NCI-H1092 treated with DMSO at 0.1 percent for 48 hours (cell line): Measurements from ENCODE around the gene SNX24.

ENCODE experiments used
- DNase-seq: peaks from one replicate; lab custom pipeline; 2025; lab: John Stamatoyannopoulos, UW

The SNX24 gene

DNA sequence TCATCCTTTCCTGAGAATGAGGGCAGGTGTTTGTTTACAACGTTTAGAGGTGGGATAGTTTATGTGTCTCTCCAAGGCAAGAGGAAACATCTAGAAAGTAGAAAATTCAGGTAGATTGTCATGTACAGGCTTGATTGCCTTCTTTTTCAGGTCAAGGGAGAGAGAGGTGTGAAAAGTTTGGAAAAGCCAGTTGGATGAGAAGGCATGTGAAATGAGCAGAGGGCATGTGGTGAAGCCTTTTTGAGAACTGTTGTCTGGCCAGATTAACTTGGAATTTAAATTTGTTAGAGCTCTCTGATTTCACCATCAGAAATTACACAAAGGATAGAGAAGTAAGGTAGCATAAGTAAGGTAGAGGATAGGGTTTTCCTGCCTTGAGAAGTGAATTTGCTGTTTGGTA lies 74.6 kb downstream of the SNX24 start:
- no peak for DNase-seq

DNA sequence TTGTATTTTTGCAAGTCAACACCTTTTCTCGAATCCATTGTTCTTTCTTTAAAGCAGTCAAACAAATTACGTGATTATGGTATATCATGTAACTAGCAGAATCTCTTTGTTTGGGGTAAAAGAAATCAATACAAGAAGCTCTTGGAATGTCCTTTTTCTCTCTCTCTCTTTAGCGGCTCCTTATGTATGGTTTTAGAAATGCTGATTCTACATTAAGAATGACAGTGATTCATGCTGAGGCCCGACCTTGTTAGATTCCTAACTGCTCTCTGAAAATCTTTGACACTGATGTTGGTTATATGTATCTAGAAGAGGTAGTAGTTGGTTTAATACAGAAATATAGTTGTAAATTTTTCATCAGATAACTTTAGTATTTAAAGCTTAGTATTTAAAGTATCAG lies 76.4 kb downstream of the SNX24 start:
- DNase-seq: no peak

DNA sequence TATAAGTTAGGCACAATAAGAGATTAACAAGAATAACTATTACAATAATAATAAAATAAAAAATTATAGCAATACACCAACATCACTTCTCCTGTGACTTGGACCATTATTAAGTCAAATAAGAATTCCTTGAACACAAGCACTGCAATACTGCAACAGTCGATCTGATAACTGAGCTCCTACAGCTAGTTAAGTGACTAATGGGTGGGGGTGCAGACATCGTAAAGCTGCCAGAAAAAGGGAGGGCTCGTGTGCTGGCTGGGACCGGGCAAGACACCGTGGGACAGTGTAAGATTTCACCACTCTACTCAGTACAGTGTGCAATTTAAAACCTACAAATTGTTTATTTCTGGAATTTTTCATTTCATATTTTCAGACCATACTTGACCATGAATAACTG lies 78.8 kb downstream of the SNX24 start:
- no peak for DNase-seq

DNA sequence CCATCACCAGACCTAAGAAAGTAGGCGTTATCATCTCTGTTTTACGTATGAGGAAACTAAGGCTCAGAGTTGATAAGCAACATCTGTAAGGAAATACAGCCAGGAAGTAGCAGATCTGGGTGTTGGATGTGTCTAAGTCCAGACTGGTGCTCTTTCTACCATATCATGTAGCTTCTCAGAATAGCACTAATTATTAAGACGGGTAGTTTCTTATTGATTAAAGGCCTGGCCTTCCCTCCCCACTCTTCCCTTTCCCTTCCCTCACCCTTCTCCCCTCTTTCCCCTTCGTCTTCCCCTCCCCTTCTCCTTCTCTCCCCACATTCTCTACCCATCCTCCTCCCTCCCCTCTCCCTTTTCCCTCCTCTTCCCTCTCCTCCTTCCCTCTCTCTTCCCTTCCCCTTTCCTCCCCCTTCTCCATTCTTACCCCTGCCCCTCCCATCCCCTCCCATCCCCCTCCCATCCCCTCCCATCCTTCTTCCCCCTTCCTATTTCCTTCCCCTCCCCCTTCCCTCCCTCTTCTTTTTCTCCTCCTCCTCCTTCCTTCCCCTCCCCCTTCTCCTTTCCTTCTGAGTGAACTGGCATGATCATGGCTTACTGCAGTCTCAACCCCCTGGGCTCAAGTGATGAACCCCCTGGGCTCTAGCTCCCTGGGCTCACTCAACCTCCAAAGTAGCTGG lies 79.4 kb downstream of the SNX24 start:
- DNase-seq: no peak

DNA sequence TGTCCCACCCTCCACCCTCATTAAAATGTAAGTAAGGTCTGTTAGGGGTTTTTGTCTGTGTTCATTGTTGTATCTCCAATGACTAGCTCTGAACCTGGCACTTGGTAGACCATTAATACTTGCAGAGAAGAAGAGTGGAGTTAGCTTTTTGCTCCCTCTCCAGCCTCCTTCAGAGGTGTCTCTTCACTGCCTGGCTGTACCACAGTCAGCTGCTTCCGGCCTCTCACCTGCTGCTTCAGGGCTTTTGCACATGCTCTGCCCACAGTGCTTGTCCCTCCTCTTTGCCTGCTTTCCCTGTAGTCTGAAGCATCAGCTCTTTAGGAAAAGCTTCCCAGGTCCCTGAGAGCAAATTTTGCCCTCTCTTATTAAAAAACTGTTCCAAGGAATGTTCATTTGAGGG lies 83.6 kb downstream of the SNX24 start:
- no peak for DNase-seq

DNA sequence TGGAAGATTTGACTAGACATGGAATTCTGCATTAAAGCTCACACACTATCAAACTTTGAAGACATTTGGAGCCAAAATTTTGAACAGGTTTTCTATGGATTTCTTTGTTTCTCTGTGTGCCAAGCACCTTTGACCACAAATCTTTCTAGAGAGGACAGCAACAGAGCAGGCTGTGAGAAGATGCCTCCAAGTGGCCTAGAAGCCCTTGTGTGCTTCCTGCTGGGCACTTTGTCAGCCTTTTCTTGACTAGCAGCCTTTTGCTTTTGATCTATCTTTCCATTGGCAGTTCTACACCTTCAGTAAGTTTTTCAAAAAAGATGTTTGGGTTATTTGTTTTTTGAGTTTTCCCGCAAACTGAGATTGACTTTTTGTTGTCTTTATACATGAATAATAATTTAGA lies 84.6 kb downstream of the SNX24 start:
- no peak for DNase-seq

DNA sequence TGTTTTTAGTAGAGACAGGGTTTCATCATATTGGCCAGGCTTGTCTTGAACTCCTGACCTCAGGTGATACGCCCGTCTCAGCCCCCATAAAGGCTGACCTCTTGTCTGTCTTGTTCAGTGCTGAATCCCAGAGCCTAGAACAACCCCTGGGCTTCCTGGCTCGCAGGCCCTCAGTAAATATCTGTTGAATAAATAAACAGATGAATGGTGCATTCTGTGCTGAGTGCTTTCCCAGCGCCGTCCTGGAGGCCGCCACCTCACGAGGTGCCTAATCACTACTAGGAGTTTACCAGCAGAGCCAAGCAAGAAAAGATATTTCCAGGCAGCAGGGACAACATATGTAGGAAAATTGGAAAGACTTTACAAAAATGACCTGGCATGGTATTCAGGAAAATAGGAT lies 88.5 kb downstream of the SNX24 start:
- no peak for DNase-seq

DNA sequence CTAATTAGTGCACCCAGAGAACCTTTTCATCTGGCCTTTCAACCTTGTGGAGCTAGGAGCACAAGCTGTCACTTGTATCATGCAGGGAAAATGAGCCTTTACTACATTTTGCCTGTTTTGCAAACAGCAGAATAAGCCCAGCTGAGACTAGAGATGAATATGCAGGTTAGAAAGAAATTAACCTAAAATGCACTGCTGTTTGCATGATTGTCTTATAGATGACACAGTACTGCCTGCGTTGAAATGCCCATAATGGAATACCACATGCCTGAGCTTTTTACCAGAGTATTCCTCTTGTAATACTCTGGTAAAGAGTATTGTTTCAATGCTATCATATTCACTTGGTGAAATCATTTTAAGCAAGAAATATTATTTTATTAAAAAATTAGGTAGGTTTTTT lies 90.7 kb downstream of the SNX24 start:
- no peak for DNase-seq

DNA sequence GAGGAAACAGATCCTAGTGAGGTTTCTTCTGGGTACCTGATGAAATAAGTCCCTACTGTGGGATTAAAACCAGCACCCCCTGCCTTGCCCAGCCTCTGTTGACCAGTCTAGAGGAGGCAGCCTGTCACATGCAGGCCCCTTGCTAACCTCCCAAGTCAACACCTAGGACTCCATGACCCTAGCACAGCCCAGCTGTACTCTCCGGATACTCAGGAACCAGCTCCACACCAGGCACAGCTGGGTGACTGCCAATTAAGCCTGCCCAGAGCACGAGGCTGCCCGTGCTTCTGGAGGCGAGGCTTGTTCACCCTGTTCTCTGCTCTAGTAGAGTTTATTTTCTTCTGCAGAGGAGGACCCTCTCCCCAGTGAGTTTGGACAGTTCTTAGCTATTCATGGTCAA lies 92.5 kb downstream of the SNX24 start:
- no peak for DNase-seq

DNA sequence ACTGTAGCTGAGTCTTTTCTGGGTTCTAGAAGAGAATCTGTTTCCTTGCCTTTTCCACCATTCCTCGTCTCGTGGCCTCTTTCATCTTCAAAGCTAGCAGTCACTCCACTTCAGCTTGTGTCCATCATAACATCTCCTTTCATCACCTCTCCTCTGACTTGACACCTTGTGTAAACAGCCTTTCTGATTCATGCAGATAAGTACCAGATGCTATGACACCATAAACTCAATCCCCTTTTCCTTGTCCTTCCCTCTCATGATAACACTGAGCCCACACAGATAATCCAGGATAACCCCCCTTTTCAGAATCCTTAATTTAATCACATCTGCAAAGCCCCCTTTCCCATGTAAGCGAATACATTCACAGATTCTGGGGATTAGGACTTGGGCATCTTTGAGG lies 95.5 kb downstream of the SNX24 start:
- DNase-seq: no peak

DNA sequence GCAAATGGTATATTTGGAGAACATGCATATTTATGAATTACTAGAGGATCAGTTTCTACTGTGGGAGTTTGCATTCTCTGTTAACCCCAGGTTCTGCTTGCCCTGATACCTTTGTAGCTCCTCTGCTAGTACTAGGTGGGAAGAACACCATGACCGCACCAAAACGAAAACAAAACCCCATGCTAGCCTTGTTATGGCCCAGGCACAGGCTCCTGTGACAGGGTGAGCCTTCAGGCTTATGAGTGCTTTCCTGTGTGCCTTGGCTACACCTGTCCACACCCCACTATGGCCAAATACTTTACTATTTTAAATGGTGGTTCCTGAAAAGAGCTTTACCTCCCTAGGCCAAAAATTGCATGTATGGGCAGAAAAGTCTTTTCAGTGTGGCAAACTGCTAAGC lies 96.3 kb downstream of the SNX24 start:
- no peak for DNase-seq

DNA sequence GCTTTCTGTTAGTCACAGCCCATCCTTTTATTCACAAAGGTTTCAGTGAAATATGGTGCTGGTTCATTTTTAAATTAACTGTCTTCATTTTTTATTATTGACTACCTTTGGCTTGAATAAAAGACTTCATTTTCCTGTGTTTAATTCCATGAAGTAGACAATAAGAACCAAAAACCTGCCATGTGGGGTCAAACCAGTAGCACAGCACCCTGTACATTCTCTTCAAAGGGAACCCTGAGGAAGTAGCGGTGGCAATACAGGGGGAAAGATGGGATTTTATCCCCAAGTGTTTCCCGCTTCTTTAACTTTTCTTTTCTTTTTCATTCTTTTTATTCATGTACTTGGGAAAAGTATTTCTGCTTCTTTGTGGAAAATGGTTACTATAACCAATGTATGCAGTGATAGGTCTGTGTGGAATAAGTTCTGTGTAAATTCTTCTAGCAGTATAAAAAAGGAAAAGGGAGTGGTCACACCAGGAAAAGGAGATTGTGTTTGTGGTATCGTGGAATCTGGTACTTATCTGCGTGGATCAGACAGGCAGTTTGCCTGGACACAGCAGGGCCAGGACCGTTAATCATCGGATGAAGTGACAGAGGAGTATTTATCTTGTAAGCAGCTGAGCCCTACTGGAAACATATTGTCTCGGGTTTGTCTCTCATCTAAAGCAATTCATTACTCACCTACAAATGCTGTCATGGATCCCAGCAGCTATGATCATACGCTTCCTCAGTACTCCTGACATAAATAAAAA lies 96.9 kb downstream of the SNX24 start:
- DNase-seq: no peak

DNA sequence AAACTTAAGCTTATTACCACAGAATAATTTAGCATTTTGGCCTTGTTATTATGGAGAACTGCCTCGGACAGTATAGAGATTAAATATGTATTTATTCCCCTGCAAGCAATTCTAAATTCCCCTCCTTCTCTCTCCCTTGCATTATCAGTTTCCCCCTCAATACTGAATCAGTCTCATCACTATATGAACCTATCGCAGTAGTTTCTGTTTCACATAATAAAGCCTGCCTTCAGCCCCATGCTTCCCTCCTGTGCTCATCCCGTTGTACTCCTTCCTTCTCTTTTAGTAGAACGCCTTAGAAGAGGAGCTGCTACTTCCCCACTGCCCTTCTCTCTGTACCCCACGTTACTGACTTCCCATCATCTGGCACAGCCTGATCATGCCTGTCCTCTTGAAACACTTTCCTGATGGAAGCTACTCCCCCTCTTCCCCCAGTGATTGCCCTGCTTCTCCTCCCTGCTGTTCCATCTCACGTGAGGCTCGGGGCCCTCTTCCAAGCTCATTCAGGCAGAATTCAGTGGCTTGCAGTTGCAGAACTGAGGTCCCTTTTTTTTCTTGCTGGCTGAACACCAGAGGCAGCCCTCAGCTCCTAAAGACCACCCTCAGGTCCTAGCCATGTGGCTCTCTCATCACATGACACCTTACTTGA lies 97.8 kb downstream of the SNX24 start:
- DNase-seq: no peak

DNA sequence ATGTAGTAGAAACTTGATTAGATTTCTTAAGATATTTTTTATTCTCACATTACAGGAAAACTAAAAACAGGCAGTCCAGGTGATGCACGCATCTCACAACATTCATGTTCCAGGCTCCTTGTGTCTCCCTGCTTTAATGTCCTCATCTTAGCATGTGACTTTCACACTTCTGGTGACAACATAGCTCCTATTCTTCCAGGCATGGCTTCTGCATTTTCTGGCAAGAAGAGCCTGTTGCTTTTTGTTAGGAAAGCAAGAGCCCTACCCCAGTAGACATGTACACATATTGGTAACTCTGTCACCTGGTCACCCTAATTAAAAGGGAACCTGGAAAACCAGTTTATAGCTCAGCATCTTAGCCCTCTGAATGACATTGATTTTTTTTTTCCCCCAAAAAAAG lies 98.6 kb downstream of the SNX24 start:
- no peak for DNase-seq

DNA sequence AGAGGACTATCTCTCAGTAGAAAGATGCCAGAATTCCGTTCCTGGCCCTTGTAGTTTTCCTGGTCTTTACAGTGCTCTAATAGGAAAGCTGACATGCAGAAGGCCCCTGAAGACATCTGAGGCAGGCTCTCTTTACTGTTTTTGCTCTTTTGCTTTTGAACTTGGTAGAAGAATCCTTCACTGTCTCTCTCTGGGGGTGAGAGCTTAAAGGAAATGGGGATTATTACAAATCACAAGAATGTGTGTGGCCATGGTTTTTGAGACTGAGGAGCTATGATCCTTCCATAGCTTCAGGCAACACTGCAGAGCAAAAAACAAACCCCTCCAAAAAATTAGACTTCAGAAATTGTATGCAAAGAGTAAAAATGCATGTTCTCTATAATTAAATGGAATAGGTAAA lies 102.0 kb downstream of the SNX24 start:
- no peak for DNase-seq

DNA sequence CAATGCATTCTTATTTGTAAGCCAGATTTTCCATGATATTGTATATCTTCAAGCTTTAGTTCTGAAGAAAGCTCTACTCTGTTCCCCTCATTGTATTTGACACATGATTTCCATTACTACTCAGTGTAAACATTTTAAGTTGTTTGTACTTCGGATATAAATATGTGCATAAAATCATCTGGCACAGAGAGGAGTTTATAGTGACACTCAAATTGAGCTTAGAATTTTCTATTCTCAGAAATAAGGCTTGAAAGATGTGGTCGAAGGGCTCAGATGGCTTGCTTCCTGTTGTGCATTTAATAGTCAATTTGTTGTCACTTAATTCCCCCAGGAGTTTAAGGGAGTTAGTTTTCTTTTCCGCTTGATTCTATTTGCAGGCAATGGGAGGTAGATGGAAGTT lies 102.4 kb downstream of the SNX24 start:
- DNase-seq: no peak

DNA sequence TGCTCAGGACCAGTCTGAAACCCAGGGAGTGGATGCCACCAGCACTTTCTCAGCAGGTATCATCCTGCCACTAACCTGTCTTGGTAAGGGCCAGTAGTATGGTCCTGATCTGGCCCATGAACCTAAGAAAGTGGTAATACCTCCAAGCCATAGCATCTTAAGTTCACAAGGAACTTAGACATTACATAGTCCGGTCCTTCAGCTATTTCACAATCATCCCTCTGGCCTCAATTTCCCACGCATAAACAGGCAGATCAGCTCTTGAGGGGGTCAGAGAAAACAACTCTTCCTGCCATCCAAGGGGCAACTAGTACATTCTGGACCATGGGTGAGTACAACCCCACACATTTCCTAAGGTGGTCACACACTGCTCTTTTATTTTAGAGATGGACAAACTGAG lies 102.9 kb downstream of the SNX24 start:
- DNase-seq: no peak

DNA sequence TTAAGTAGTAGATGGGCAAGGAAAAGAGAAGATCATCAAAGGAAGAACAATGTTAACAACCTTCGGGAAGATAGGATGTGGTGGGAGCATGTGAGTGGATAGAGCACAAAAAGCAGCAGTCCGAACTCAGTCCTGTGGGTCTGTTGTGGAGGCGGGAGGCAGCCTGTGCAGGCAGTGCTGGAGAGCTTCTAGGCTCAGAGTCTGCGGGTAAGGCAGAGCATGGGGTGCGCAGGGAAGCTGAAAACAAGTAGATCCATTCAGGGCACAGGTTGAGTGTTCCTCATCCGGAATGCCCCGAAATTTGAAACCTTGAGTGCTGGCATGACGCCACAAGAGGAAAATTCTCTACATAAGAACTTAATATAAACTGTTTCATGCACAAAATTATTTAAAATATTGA lies 106.2 kb downstream of the SNX24 start:
- DNase-seq: no peak

DNA sequence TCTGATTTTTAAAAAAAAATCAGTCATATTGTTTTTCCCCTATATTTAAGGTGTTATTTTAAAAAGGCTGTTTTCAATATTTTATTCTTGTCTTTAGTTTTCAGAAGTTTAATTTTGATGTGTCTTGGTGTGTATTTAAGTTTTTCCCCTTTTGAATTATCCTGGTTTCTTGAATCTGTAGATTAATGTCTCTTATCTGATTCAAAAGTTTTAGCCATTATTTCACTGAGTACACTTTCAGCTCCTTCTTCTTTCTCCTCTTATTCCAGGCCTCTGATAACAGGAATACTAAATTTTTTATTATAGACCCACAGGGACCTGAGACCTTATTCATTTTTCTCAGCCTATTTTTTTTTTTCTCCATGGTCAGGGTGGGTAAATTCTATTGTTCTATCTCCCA lies 109.3 kb downstream of the SNX24 start:
- no peak for DNase-seq

DNA sequence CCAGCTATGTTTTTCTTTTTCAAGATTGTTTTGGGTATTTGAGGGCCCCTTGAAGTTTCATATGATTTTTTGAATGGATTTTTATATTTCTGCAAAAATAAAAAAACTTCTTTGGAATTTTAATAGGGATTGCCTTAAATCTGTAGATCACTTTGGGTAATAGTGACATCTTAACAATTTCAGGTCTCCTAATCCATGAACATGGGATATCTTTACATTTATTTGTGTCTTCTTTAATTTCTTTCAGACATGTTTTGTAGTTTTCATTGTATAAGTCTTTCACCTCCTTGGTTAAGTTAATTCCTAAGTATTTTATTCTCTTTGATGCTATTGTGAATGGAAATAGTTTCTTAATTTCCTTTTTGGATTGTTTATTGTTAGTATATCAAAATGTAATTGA lies 112.0 kb downstream of the SNX24 start:
- DNase-seq: no peak

DNA sequence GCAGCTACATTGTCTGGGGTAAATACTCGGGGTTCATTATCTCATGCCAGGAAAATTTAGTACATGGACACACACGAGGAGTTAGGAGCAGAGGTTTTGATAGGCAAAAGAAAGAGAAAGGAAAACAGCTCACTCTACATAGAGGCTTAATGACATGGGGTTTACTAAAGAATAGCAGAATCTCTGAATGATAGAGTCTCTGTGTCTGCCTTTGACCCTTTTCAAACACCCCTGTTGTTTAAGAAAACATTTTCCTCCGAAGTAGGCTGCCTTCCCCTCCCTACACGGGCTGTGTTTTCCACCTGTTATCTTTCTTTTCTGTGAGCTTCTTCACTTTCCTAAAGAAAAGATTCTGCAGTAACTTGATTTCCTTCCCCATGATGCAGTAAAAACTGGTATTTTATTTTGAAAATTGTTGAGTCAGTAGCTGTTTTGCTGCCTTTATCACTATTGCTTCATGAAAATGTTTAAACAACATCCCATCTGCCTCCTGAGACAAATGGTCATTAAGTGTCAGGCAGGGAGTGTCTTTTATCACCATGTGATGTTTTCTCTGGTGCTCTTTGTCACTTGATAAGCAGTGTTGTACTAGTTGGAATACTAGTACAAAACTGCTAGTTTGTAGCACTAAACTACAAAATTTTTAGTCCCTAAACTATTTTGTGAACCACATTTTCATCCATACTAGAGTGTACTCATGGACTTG lies 114.5 kb downstream of the SNX24 start:
- DNase-seq: no peak

DNA sequence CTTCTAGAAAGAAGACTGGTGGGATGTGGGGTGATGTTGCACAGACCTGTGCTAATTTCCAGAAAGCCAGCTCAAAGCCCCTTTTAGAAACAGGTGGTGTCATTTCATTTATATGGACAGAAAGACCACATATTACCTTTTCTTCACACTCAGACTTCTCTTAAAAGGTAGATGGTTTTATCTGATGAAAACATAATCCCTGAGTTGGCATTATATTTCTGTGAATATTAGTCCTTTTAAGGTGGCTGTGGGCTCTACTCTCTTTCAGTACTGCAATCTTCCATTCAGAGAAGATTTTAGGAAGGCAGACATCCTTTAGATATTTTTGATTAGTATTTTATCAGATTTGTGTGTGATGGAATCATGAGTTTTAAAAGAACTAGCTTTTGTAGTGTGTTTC lies 117.9 kb downstream of the SNX24 start:
- DNase-seq: no peak

DNA sequence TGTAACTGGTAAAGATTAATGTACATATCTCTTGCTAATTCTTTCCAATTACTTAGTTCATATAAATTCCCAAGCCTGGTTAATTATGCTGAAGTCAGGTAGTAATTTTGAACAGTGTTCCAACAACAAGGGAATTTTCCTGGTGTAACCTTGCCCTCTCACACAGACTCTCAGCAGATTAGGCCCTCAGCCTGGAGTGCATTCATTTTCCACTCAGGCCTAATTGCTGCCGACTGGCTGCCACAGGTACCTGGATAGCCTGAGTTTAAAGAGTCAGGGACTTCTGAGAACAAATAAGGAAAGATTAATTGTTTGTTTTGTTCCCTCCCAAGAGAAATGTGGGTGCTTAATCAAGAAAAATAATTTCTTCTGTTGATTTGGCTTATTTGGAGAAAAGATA lies 119.7 kb downstream of the SNX24 start:
- DNase-seq: peak; percentile 11
